Cardiac muscle cell (in vitro differentiated cells and primary cell): ENCODE results near the gene OR4P4. TPM values are rescaled to one million over a fixed set of nuclear protein-coding genes. Genes with fewer than 3 reads are reported as not detected.

Source experiments
- DNase-seq, 2 donors: peaks; one replicate each; pipeline versions ENCODE4 v3.0.0 to v3.0.0-alpha.2; 2010 to 2017; ENCODE audit warnings: low read depth in 1 of 2, low spot score in 1 of 2
- H3K27ac ChIP-seq: fragments of 200-600 bp; sonication (generic); 2 replicates; pipeline ENCODE4 v1.5.1; 2016
- H3K27me3 ChIP-seq: fragments of 200-600 bp; sonication (generic); 2 replicates; pipeline ENCODE4 v1.6.0; 2016; ENCODE audit warnings: control low read depth
- H3K36me3 ChIP-seq: fragments of 200-600 bp; sonication (generic); 2 replicates; pipeline ENCODE4 v1.5.1; 2016; ENCODE audit warnings: control low read depth
- H3K4me1 ChIP-seq: fragments of 200-600 bp; sonication (generic); 2 replicates; pipeline ENCODE4 v1.8.1; 2017; ENCODE audit warnings: low read depth, mild to moderate bottlenecking, mixed run types
- H3K4me3 ChIP-seq: fragments of 200-600 bp; sonication (generic); 2 replicates; pipeline ENCODE4 v1.5.1; 2016; ENCODE audit warnings: mild to moderate bottlenecking
- H3K9me3 ChIP-seq: fragments of 200-600 bp; sonication (generic); 2 replicates; pipeline ENCODE4 v1.5.1; 2017; ENCODE audit warnings: low read depth, mild to moderate bottlenecking, control low read depth
- CTCF ChIP-seq: IDR thresholded peaks from 2 replicates; pipeline ENCODE4 v1.5.1; 2012; ENCODE audit warnings: low read depth, mild to moderate bottlenecking, low read length
- polyA plus RNA-seq: library from polyadenylated mRNA; unstranded; fragments of >200 nt; fragmentation: Nextera tagmentation; extraction: Ambion mirVana; gene quantifications from 2 replicates; pipeline ENCODE4 v1.2.1, GENCODE V29; 2016
- total RNA-seq: library from RNA; depleted of rRNA; stranded (reverse); fragments of >200 nt; gene quantifications from 2 replicates; pipeline ENCODE4 v1.2.3, GENCODE V29; 2016

The OR4P4 gene
- not detected in 2 replicates for total RNA-seq
- polyA plus RNA-seq = not detected in 2 replicates

GRCh38 chr11:55634813-55635212 is at the start of gene OR4P4:
Gene OR4P4, plus strand, starts transcription at chr11:55635113.
- Histone ChIP-seq H3K4me1 (no peaks in the 10 kb centered on the region), H3K4me3 (no peak within 1 kb of the TSS), H3K27ac (no peak within 1 kb of the TSS), H3K27me3 (no peaks in the 10 kb centered on the region), H3K36me3 (no peaks in the 10 kb centered on the region), H3K9me3 (no peaks in the 10 kb centered on the region)
- no peak for DNase-seq
- TF ChIP-seq CTCF = no peak

GRCh38 chr11:55607545-55607944 is 27.4 kb upstream of the OR4P4 start, which contains the start of gene OR4C11:
Gene OR4C11, minus strand, starts transcription at chr11:55607645. Its CDS starts 3,272 bp downstream, at chr11:55604373.
- no peak for DNase-seq
- no peak for TF ChIP-seq CTCF
- Histone ChIP-seq H3K36me3 (no peaks in the 10 kb centered on the region), H3K27ac (no peak within 1 kb of the TSS), H3K9me3 (no peaks in the 10 kb centered on the region), H3K4me3 (no peak within 1 kb of the TSS), H3K27me3 (no peaks in the 10 kb centered on the region), H3K4me1 (no peaks in the 10 kb centered on the region)

DNA sequence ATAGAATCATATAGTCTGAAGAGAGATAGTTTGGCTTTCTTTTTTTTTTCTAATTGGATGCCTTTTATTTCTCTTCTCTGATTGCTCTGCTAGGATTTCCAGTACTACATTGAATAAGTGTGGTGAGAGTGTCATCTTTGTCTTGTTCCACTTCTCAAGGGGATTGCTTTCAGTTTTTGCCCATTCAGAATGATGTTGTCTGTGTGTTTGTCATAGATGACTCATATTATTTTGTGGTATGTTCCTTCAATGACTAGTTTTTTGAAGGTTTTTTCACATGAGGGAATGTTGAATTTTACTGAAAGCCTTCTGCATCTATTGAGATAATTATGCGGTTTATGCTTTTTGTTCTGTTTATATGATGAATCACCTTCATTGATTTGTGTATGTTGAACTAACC is 10.4 kb upstream of the OR4P4 start:
- Histone ChIP-seq H3K36me3 (no peaks in the 10 kb centered on the region), H3K4me1 (no peaks in the 10 kb centered on the region), H3K27ac (no peak overlapping the region), H3K4me3 (no peak overlapping the region), H3K9me3 (no peaks in the 10 kb centered on the region), H3K27me3 (no peaks in the 10 kb centered on the region)
- DNase-seq = no peak
- TF ChIP-seq CTCF = no peak

- no peak for DNase-seq
- Histone ChIP-seq H3K9me3 (no peaks in the 10 kb centered on the region), H3K36me3 (no peaks in the 10 kb centered on the region), H3K4me3 (no peak within 1 kb of the TSS), H3K27ac (no peak within 1 kb of the TSS), H3K4me1 (no peaks in the 10 kb centered on the region), H3K27me3 (no peaks in the 10 kb centered on the region)
- TF ChIP-seq CTCF = no peak
Measured at GRCh38 chr11:55648027-55648426, 13.1 kb downstream of the OR4P4 start, which contains the start of gene OR4S2. Gene OR4S2, plus strand, starts transcription at chr11:55648327. Its CDS starts 2,577 bp downstream, at chr11:55650904.

GRCh38 chr11:55652560-55652959 is 17.6 kb downstream of the OR4P4 start:
- no peak for DNase-seq
- Histone ChIP-seq H3K36me3 (no peaks in the 10 kb centered on the region), H3K4me3 (no peak overlapping the region), H3K27ac (no peak overlapping the region), H3K27me3 (no peaks in the 10 kb centered on the region), H3K4me1 (no peaks in the 10 kb centered on the region), H3K9me3 (peaks cover 4% of the 10 kb centered on the region)
- TF ChIP-seq CTCF = no peak

GRCh38 chr11:55655096-55655495 is 20.2 kb downstream of the OR4P4 start:
- Histone ChIP-seq H3K27me3 (no peaks in the 10 kb centered on the region), H3K27ac (no peak overlapping the region), H3K4me1 (no peaks in the 10 kb centered on the region), H3K9me3 (peaks cover 4% of the 10 kb centered on the region), H3K36me3 (no peaks in the 10 kb centered on the region), H3K4me3 (no peak overlapping the region)
- no peak for TF ChIP-seq CTCF
- DNase-seq = no peak
